Esophagus muscularis mucosa (tissue), 2 donors: ENCODE data around the gene CHRNA1.

ENCODE experiments used
- POLR2A ChIP-seq: fragments of 450-650 bp; IDR thresholded peaks from one replicate; pipeline ENCODE4 v1.6.1; 2017; ENCODE audit warnings: antibody characterized with exemption, moderate library complexity, mild to moderate bottlenecking, low read depth
- POLR2AphosphoS5 ChIP-seq, 2 donors: sonication (generic); formaldehyde crosslinking; IDR thresholded peaks; one replicate each; pipeline ENCODE4 v1.6.1; 2017; ENCODE audit warnings: antibody characterized with exemption in 2 of 2

GRCh38 chr2:174791746-174792280, 27.5 kb upstream of the CHRNA1 start:
- TF ChIP-seq POLR2A (no peak), POLR2AphosphoS5 (IDR thresholded peaks at IDR 0.05) (no peak)
